PC-9 (cell line): Measurements from ENCODE around the gene LYPLAL1. TPM values are rescaled to one million over a fixed set of nuclear protein-coding genes. Genes with fewer than 3 reads are reported as not detected.

Experiments used
- BruUV-seq: library from RNA; stranded (reverse); fragments of 400-500 nt; replicated peaks from 2 replicates; lab custom pipeline; 2021; lab: Mats Ljungman, UMichigan
- CTCF ChIA-PET: fragments of 300-600 bp; sonication (Branson Sonifier 250); formaldehyde crosslinking; loops from one replicate; lab custom pipeline; 2022; ENCODE audit warnings: antibody characterized with exemption; lab: Charles Lee
- POLR2A ChIA-PET: fragments of 300-600 bp; sonication (Branson Sonifier 250); formaldehyde crosslinking; loops from one replicate; lab custom pipeline; 2022; ENCODE audit warnings: antibody characterized with exemption; ENCODE audit not compliant: unreplicated experiment; lab: Charles Lee
- DNase-seq, 2 experiments: peaks; one replicate each; pipeline versions ENCODE4 v3.0.0 to v3.0.0-alpha.2; 2015 to 2022; ENCODE audit warnings: mixed read lengths in 1 of 2
- H2AFZ ChIP-seq: fragments of 200-600 bp; sonication (generic); 2 replicates; pipeline ENCODE4 v1.8.1; 2017; ENCODE audit warnings: antibody characterized with exemption
- H3F3A ChIP-seq: fragments of 200-600 bp; sonication (generic); 2 replicates; pipeline ENCODE4 v1.8.1; 2017; ENCODE audit warnings: antibody characterized with exemption, mild to moderate bottlenecking, low read depth; ENCODE audit not compliant: insufficient read depth
- H3K27ac ChIP-seq: fragments of 200-600 bp; sonication (generic); 2 replicates; pipeline ENCODE4 v1.6.1; 2016; ENCODE audit warnings: mixed run types
- H3K27me3 ChIP-seq: fragments of 200-600 bp; sonication (generic); 2 replicates; pipeline ENCODE4 v1.6.1; 2016; ENCODE audit warnings: low read depth, mixed run types; ENCODE audit not compliant: insufficient read depth
- H3K36me3 ChIP-seq: fragments of 200-600 bp; sonication (generic); 2 replicates; pipeline ENCODE4 v1.6.1; 2016; ENCODE audit warnings: low read depth, mixed run types
- H3K4me1 ChIP-seq: fragments of 200-600 bp; sonication (generic); replicated peaks from 2 replicates; pipeline ENCODE4 v1.6.1; 2016; ENCODE audit warnings: mixed run types; ENCODE audit not compliant: insufficient read depth
- H3K4me2 ChIP-seq: fragments of 200-600 bp; sonication (generic); 2 replicates; pipeline ENCODE4 v1.6.1; 2017; ENCODE audit warnings: mixed run types
- H3K4me3 ChIP-seq: fragments of 200-600 bp; sonication (generic); 2 replicates; pipeline ENCODE4 v1.6.1; 2016; ENCODE audit warnings: mixed run types
- H3K79me2 ChIP-seq: fragments of 200-600 bp; sonication (generic); 2 replicates; pipeline ENCODE4 v1.6.1; 2017; ENCODE audit warnings: low read depth, mixed run types
- H3K9me2 ChIP-seq: fragments of 200-600 bp; sonication (generic); 2 replicates; pipeline ENCODE4 v1.8.1; 2017; ENCODE audit warnings: mild to moderate bottlenecking; ENCODE audit not compliant: insufficient read depth
- H3K9me3 ChIP-seq: fragments of 200-600 bp; sonication (generic); 2 replicates; pipeline ENCODE4 v1.8.1; 2016; ENCODE audit warnings: low read depth; ENCODE audit not compliant: insufficient read depth
- H4K20me1 ChIP-seq: fragments of 200-600 bp; sonication (generic); 2 replicates; pipeline ENCODE4 v1.8.1; 2017; ENCODE audit not compliant: insufficient read depth
- EZH2 ChIP-seq: fragments of 200-600 bp; sonication (generic); IDR thresholded peaks from 2 replicates; pipeline ENCODE4 v1.8.0; 2017; ENCODE audit warnings: antibody characterized with exemption, low read depth
- intact Hi-C: fragments of 100-400 bp; cut with micrococcal nuclease; formaldehyde crosslinking; loops from one replicate; pipeline ENCODE4 v1.10.0; 2022; ENCODE audit not compliant: unreplicated experiment
- total RNA-seq: library from RNA; stranded (reverse); gene quantifications from 2 replicates; pipeline ENCODE4 v1.2.3, GENCODE V29; 2021
- TF ChIP-seq, protein P1 (sequence below): fragments of 200-600 bp; sonication (generic); conservative IDR thresholded peaks from 2 replicates; pipeline ENCODE4 v1.6.1; 2017; ENCODE audit warnings: mixed run types, antibody characterized with exemption, mild to moderate bottlenecking, moderate library complexity

The LYPLAL1 gene
- total RNA-seq, 1 experiment from 2014 or later = 57.0 TPM

DNA sequence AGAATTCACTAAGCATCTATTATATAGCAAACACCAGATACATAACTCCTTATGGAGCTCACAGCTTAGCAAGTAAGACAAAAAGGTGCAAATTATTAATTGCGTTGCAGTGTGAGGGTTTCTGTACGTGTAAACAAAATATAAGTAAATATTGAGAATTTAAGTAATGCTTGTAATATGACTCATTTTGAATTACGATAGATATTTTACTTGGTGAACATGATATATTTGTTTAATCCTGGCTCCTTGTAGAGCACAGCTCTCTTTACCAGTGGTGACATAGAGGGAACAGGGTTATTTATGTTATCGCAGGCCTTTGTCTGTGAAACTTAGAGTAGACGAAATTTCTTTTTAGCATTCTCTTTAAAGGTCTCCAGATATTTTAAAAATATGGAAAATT is 36.4 kb downstream of the LYPLAL1 start:
- H3K36me3 ChIP-seq = no peaks in the 10 kb centered on the region
- H3K27ac ChIP-seq = no peak overlapping the region
- CTCF ChIA-PET = no interaction called here
- H3K9me2 ChIP-seq = no peaks in the 10 kb centered on the region
- no TSS peak for BruUV-seq
- no peaks in the 10 kb centered on the region for H3K9me3 ChIP-seq
- H4K20me1 ChIP-seq = no peaks in the 10 kb centered on the region
- no peak overlapping the region for H3K4me3 ChIP-seq
- no peaks in the 10 kb centered on the region for H3K27me3 ChIP-seq
- no peak for DNase-seq
- no peak for TF ChIP-seq EZH2
- TF ChIP-seq, protein P1, sequence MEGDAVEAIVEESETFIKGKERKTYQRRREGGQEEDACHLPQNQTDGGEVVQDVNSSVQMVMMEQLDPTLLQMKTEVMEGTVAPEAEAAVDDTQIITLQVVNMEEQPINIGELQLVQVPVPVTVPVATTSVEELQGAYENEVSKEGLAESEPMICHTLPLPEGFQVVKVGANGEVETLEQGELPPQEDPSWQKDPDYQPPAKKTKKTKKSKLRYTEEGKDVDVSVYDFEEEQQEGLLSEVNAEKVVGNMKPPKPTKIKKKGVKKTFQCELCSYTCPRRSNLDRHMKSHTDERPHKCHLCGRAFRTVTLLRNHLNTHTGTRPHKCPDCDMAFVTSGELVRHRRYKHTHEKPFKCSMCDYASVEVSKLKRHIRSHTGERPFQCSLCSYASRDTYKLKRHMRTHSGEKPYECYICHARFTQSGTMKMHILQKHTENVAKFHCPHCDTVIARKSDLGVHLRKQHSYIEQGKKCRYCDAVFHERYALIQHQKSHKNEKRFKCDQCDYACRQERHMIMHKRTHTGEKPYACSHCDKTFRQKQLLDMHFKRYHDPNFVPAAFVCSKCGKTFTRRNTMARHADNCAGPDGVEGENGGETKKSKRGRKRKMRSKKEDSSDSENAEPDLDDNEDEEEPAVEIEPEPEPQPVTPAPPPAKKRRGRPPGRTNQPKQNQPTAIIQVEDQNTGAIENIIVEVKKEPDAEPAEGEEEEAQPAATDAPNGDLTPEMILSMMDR = no peak
- intact Hi-C loops = no loop called here
- H3K4me1 ChIP-seq = no peaks in the 10 kb centered on the region
- H3K79me2 ChIP-seq = no peaks in the 10 kb centered on the region
- no peak overlapping the region for H2AFZ ChIP-seq
- no peaks in the 10 kb centered on the region for H3F3A ChIP-seq
- H3K4me2 ChIP-seq = no peak overlapping the region
- POLR2A ChIA-PET = no interaction called here

DNA sequence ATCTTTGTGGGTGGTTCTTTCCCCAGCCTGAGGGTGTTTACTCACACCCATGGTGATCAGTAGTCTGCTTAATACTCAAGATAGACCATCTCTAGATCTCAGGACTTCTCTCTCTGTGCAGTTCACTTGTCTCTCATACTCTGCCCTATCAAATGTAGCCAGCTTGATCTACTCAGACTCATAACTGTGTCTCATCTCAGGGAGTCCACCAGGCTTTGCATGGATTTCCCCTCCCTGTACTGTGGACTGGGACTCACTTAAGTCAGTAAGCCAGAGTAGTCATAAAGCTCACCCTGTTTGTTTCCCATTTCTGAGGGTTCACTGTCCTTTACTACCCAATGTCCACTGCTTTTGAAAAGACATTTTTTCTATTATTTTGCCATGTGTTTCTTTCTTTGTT is 41.8 kb downstream of the LYPLAL1 start:
- intact Hi-C loops = no loop called here
- TF ChIP-seq EZH2 = no peak
- TF ChIP-seq, protein P1 = no peak
- Histone ChIP-seq H3K36me3 (no peaks in the 10 kb centered on the region), H3K27me3 (no peaks in the 10 kb centered on the region), H3K4me3 (no peak overlapping the region), H3K9me3 (no peaks in the 10 kb centered on the region), H2AFZ (no peak overlapping the region), H4K20me1 (no peaks in the 10 kb centered on the region), H3K27ac (no peak overlapping the region), H3K79me2 (no peaks in the 10 kb centered on the region), H3K4me2 (no peak overlapping the region), H3K4me1 (no peaks in the 10 kb centered on the region), H3K9me2 (no peaks in the 10 kb centered on the region), H3F3A (no peaks in the 10 kb centered on the region)
- DNase-seq = no peak
- ChIA-PET CTCF (no interaction called here), POLR2A (no interaction called here)
- BruUV-seq = no TSS peak

DNA sequence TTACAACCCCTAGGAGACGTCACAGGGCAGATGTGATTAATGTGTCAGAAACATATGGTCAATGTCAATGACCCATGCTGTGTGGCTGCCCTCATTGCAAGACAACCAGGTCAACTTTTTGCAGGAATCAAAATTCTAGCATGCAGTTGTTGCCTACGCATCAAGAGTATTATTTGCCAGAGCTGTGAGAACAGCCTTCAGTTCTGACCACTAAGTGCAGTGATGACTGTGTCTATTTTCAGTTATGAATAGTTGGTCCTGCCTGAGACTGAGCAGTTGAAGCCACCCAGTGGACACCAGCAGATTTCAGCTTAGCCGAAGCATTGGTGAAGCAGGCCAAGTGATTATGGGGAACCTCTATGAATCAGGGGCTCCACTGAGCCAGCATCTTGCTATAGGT is 47.3 kb downstream of the LYPLAL1 start:
- Histone ChIP-seq H3K9me2 (no peaks in the 10 kb centered on the region), H3K9me3 (no peaks in the 10 kb centered on the region), H3F3A (no peaks in the 10 kb centered on the region), H4K20me1 (no peaks in the 10 kb centered on the region), H3K27me3 (no peaks in the 10 kb centered on the region), H3K36me3 (no peaks in the 10 kb centered on the region), H3K4me3 (no peak overlapping the region), H3K79me2 (no peaks in the 10 kb centered on the region), H3K4me2 (no peak overlapping the region), H3K4me1 (no peaks in the 10 kb centered on the region), H2AFZ (no peak overlapping the region), H3K27ac (no peak overlapping the region)
- intact Hi-C loops = no loop called here
- ChIA-PET CTCF (no interaction called here), POLR2A (no interaction called here)
- no TSS peak for BruUV-seq
- TF ChIP-seq, protein P1 = no peak
- TF ChIP-seq EZH2 = no peak
- DNase-seq = no peak
